Measurements from ENCODE around the gene TBCB.

Gene TBCB, protein sequence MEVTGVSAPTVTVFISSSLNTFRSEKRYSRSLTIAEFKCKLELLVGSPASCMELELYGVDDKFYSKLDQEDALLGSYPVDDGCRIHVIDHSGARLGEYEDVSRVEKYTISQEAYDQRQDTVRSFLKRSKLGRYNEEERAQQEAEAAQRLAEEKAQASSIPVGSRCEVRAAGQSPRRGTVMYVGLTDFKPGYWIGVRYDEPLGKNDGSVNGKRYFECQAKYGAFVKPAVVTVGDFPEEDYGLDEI

DNA sequence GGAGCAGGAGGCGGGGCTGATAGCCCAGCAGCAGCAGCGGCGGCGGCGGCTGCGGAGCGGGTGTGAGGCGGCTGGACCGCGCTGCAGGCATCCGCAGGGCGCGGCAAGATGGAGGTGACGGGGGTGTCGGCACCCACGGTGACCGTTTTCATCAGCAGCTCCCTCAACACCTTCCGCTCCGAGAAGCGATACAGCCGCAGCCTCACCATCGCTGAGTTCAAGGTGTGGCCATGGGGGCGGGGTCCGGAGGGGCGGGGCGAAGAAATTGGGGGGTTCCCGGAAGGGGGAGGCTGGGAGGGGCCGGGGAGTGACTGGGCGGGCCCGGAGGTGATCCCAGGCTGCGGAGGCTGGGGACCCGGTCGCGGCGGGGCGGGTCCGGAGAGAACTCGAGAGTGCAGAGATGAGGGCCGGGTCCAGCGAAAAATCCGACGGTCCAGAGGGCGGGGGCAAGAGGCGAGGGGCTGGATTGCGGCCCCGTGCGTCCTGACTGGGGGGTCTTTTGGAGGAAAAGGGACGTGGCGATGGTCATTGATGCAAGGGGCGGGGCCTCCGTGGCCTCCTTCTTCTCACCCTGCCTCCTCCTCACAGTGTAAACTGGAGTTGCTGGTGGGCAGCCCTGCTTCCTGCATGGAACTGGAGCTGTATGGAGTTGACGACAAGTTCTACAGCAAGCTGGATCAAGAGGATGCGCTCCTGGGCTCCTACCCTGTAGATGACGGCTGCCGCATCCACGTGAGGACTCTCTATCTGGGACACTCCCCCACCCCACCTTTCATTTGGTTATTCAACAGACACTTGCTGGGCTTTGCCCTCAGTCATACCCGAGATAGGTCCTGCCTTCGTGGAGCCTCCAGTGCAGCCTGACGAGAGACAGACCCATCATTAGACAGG is at the start of gene TBCB:
TBCB (plus strand) TSS at position 16 of the 891 bp plus-strand sequence; CDS start at position 109, 93 bp downstream.
- TF ChIP-seq, protein P1, sequence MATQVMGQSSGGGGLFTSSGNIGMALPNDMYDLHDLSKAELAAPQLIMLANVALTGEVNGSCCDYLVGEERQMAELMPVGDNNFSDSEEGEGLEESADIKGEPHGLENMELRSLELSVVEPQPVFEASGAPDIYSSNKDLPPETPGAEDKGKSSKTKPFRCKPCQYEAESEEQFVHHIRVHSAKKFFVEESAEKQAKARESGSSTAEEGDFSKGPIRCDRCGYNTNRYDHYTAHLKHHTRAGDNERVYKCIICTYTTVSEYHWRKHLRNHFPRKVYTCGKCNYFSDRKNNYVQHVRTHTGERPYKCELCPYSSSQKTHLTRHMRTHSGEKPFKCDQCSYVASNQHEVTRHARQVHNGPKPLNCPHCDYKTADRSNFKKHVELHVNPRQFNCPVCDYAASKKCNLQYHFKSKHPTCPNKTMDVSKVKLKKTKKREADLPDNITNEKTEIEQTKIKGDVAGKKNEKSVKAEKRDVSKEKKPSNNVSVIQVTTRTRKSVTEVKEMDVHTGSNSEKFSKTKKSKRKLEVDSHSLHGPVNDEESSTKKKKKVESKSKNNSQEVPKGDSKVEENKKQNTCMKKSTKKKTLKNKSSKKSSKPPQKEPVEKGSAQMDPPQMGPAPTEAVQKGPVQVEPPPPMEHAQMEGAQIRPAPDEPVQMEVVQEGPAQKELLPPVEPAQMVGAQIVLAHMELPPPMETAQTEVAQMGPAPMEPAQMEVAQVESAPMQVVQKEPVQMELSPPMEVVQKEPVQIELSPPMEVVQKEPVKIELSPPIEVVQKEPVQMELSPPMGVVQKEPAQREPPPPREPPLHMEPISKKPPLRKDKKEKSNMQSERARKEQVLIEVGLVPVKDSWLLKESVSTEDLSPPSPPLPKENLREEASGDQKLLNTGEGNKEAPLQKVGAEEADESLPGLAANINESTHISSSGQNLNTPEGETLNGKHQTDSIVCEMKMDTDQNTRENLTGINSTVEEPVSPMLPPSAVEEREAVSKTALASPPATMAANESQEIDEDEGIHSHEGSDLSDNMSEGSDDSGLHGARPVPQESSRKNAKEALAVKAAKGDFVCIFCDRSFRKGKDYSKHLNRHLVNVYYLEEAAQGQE (IDR thresholded peaks at IDR 0.05; ENCODE audit: low read depth), result no peak
- TF ChIP-seq, protein P2, sequence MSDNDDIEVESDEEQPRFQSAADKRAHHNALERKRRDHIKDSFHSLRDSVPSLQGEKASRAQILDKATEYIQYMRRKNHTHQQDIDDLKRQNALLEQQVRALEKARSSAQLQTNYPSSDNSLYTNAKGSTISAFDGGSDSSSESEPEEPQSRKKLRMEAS (IDR thresholded peaks at IDR 0.05), result no peak
- TF ChIP-seq TCF12 (IDR thresholded peaks at IDR 0.05; ENCODE audit: low read depth), result no peak
- TF ChIP-seq CEBPB (IDR thresholded peaks at IDR 0.05), result no peak
- peak; percentile 81; the same call in 1 of the 2 replicates for TF ChIP-seq YY1 (IDR thresholded peaks at IDR 0.05; ENCODE audit: low read depth)
- no peak for TF ChIP-seq CREB1 (IDR thresholded peaks at IDR 0.05; ENCODE audit: low read depth)
- TF ChIP-seq EP300 (IDR thresholded peaks at IDR 0.05; ENCODE audit: borderline replicate concordance), result no peak
- TF ChIP-seq TAF1 (IDR thresholded peaks at IDR 0.05; ENCODE audit: low read depth), result peak; percentile 48; the same call in 1 of the 2 replicates
- no peak for TF ChIP-seq FOXM1 (IDR thresholded peaks at IDR 0.05; ENCODE audit: borderline replicate concordance, low read depth)

DNA sequence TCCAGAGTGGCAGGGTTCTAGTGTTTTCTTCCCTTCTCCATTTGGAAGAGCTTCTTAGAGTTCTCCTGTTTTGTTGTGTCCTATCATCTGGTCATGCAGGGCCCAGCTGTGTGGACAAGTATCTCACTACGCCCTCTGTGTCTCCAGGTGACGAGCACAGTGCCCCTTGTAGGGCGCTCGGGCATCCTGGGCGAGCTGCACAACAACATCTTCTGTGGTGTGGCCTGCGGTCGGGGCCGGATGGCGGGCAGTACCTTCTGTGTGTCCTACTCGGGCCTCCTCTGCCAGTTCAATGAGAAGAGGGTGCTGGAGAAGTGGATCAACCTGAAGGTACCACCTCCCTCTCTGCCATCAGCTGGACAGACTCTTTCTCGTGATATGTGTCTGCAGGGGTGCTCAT is 47.6 kb upstream of the TBCB start:
- no peak for TF ChIP-seq FOXM1 (IDR thresholded peaks at IDR 0.05; ENCODE audit: borderline replicate concordance, low read depth)
- no peak for TF ChIP-seq CEBPB (IDR thresholded peaks at IDR 0.05)
- TF ChIP-seq NFIC (IDR thresholded peaks at IDR 0.05), result no peak
- TF ChIP-seq EP300 (IDR thresholded peaks at IDR 0.05; ENCODE audit: borderline replicate concordance), result no peak
- TF ChIP-seq, protein P2 (IDR thresholded peaks at IDR 0.05), result no peak
- no peak for TF ChIP-seq ZBTB7A (IDR thresholded peaks at IDR 0.05; ENCODE audit: low read depth)
- no peak for TF ChIP-seq YY1 (IDR thresholded peaks at IDR 0.05; ENCODE audit: low read depth)

DNA sequence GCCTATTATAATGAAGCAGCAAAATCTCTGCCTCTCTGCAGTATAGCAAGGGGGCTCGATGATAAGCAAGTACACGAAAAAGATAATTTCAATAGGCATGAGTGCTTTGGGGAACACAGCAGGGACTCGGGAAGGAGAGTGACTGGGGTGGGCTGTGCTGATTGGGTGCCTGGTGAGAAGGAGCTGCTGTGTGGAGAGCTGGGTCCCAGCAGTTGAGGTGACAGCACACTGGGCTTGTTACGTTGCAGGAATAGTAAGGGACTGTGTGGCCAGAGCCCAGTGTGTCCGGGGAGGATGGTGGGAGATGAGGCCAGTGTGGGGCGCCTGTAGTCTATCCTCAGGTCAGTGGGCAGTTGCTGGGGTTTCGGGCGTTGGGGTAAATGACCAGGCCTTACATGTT is 43.2 kb upstream of the TBCB start:
- no peak for TF ChIP-seq TEAD4 (IDR thresholded peaks at IDR 0.05)
- TF ChIP-seq EGR1 (IDR thresholded peaks at IDR 0.05), result no peak
- no peak for TF ChIP-seq CREB1 (IDR thresholded peaks at IDR 0.05; ENCODE audit: low read depth)
- no peak for TF ChIP-seq YY1 (IDR thresholded peaks at IDR 0.05; ENCODE audit: low read depth)
- TF ChIP-seq RAD21 (IDR thresholded peaks at IDR 0.05; ENCODE audit: low read depth), result no peak
- no peak for TF ChIP-seq NFIC (IDR thresholded peaks at IDR 0.05)
- no peak for TF ChIP-seq FOXM1 (IDR thresholded peaks at IDR 0.05; ENCODE audit: borderline replicate concordance, low read depth)
- no peak for TF ChIP-seq TAF1 (IDR thresholded peaks at IDR 0.05; ENCODE audit: low read depth)
- TF ChIP-seq, protein P3, sequence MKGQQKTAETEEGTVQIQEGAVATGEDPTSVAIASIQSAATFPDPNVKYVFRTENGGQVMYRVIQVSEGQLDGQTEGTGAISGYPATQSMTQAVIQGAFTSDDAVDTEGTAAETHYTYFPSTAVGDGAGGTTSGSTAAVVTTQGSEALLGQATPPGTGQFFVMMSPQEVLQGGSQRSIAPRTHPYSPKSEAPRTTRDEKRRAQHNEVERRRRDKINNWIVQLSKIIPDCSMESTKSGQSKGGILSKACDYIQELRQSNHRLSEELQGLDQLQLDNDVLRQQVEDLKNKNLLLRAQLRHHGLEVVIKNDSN (IDR thresholded peaks at IDR 0.05), result no peak
- TF ChIP-seq, protein P2 (IDR thresholded peaks at IDR 0.05), result no peak
- TF ChIP-seq EP300 (IDR thresholded peaks at IDR 0.05; ENCODE audit: borderline replicate concordance), result no peak
- no peak for TF ChIP-seq ZBTB7A (IDR thresholded peaks at IDR 0.05; ENCODE audit: low read depth)

DNA sequence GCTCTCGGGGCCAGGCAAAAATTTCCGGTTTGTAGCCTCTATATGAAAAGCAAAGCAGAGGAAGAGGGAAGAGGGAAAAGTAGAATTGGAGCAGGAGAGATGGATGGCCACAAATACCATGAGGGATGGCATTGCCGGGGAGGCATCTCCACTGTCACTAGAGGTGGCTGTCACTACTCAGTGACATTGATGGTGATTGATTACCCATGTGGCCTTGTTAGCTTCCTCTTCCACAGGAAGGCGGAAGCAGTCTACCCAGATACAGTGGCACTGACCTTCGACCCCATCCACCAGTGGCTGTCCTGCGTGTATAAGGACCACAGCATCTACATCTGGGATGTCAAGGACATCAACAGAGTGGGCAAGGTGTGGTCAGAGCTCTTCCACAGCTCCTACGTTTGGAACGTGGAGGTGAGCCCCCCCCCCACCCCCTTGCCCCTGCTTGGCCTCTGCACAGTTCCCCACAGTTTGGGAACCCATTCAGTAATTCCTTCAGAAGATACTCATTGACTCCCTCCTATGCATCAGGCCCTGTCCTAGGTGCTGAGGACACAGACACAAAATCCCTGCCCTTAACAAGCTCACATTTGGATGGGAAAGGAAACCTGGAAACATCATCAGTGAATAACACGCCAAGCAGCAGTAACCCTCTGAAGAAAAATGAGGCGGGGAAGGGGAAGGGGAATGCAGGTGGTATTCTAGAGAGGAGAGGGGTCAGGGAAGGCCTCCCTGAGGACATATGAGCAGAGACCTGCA is 42.0 kb upstream of the TBCB start:
- TF ChIP-seq EGR1 (IDR thresholded peaks at IDR 0.05) (no peak), NFIC (IDR thresholded peaks at IDR 0.05) (no peak)
- TF ChIP-seq, protein P1 (IDR thresholded peaks at IDR 0.05; ENCODE audit: low read depth), result peak; percentile 72

DNA sequence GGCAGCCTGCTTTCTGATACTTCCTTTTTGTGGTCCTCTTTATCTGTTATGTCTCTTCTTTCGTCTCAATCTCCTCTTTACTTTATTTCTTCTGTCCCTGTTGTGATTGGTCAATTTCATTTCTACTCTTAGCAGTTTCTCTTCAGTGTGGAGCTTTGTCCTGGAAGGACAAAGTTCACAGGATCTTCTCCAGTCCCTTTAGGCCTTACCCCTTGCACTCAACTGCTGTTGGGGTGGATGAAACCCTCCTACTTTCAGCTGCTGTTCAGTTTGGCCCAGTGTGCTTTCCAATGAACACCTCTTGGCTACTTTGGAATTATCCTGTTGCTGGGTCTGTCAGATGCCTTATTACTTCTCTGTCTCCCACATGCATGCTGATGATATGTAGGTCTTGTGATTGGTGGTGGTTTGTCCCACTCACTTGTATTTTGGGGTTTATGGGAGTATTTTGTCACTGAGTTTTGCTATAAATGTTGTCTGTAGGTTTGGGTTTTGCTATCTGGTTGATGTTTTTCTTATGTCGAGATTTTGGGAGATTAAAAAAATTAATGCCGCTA is 35.8 kb upstream of the TBCB start:
- TF ChIP-seq RAD21 (IDR thresholded peaks at IDR 0.05; ENCODE audit: low read depth), result no peak
- no peak for TF ChIP-seq TCF12 (IDR thresholded peaks at IDR 0.05; ENCODE audit: low read depth)
- no peak for TF ChIP-seq EGR1 (IDR thresholded peaks at IDR 0.05)
- TF ChIP-seq, protein P1 (IDR thresholded peaks at IDR 0.05; ENCODE audit: low read depth), result no peak
- no peak for TF ChIP-seq EP300 (IDR thresholded peaks at IDR 0.05; ENCODE audit: borderline replicate concordance)
- no peak for TF ChIP-seq TAF1 (IDR thresholded peaks at IDR 0.05; ENCODE audit: low read depth)
- no peak for TF ChIP-seq CEBPB (IDR thresholded peaks at IDR 0.05)
- TF ChIP-seq ZBTB7A (IDR thresholded peaks at IDR 0.05; ENCODE audit: low read depth), result no peak
- TF ChIP-seq CREB1 (IDR thresholded peaks at IDR 0.05; ENCODE audit: low read depth), result no peak
- TF ChIP-seq FOXM1 (IDR thresholded peaks at IDR 0.05; ENCODE audit: borderline replicate concordance, low read depth), result no peak
- TF ChIP-seq YY1 (IDR thresholded peaks at IDR 0.05; ENCODE audit: low read depth), result no peak
- no peak for TF ChIP-seq TEAD4 (IDR thresholded peaks at IDR 0.05)
- TF ChIP-seq, protein P3 (IDR thresholded peaks at IDR 0.05), result no peak
- no peak for TF ChIP-seq NFIC (IDR thresholded peaks at IDR 0.05)
- TF ChIP-seq, protein P2 (IDR thresholded peaks at IDR 0.05), result no peak

Measured in Ishikawa (cell line).